Peyer's patch (tissue), 4 donors: ENCODE data around the gene ARL4D. TPM values are rescaled to one million over a fixed set of nuclear protein-coding genes. Genes with fewer than 3 reads are reported as not detected.

Experiments
- DNase-seq, 3 donors: peaks; one replicate each; pipeline ENCODE4 v3.0.0-alpha.2; 2017 to 2019
- H3K27ac ChIP-seq, 4 donors: fragments of 200-600 bp; sonication (generic); one replicate each; pipeline ENCODE4 v1.5.1; 2016 to 2019
- H3K27me3 ChIP-seq, 2 donors: fragments of 200-600 bp; sonication (generic); one replicate each; pipeline ENCODE4 v1.5.1; 2019
- H3K36me3 ChIP-seq, 3 donors: fragments of 200-600 bp; sonication (generic); one replicate each; pipeline ENCODE4 v1.5.1; 2016 to 2019
- H3K4me1 ChIP-seq, 4 donors: fragments of 200-600 bp; sonication (generic); one replicate each; pipeline ENCODE4 v1.5.1; 2016 to 2019
- H3K4me3 ChIP-seq, 4 donors: fragments of 200-600 bp; sonication (generic); 1 replicate in 3 of 4; 2 replicates in 1 of 4; pipeline ENCODE4 v1.5.1; 2016 to 2019; ENCODE audit warnings: mild to moderate bottlenecking in 1 of 4
- H3K9me3 ChIP-seq, 4 donors: fragments of 200-600 bp; sonication (generic); one replicate each; pipeline ENCODE4 v1.5.1; 2016 to 2019; ENCODE audit warnings: mild to moderate bottlenecking in 1 of 4
- POLR2A ChIP-seq, 2 donors: fragments of 450-650 bp; IDR thresholded peaks; one replicate each; pipeline ENCODE4 v1.5.1; 2017; ENCODE audit warnings: antibody characterized with exemption in 2 of 2, mild to moderate bottlenecking in 2 of 2, moderate library complexity in 2 of 2
- total RNA-seq, 4 donors: library from RNA; depleted of rRNA; stranded (reverse); fragments of >200 nt; gene quantifications; one replicate each; pipeline ENCODE4 v1.1.0, GENCODE V29; 2016
- TF ChIP-seq, protein P1 (sequence below), 6 experiments: fragments of 450-650 bp in 4 of 6; fragments of 200-600 bp in 2 of 6; sonication (generic) in 1 of 6; IDR thresholded peaks; one replicate each; pipeline ENCODE4 v1.5.1; 2017 to 2019; ENCODE audit warnings: antibody characterized with exemption in 6 of 6, mild to moderate bottlenecking in 3 of 6, moderate library complexity in 1 of 6

Gene ARL4D
- total RNA-seq, 4 donors from 2014 or later: 0.70 to 2.3 TPM; not detected in 2

GRCh38 chr17:43380307-43380706 is 18.5 kb upstream of the ARL4D start:
- peaks cover 0 to 5% (median 0%) of the 10 kb centered on the region in 4 donors for H3K4me1 ChIP-seq
- TF ChIP-seq, protein P1, sequence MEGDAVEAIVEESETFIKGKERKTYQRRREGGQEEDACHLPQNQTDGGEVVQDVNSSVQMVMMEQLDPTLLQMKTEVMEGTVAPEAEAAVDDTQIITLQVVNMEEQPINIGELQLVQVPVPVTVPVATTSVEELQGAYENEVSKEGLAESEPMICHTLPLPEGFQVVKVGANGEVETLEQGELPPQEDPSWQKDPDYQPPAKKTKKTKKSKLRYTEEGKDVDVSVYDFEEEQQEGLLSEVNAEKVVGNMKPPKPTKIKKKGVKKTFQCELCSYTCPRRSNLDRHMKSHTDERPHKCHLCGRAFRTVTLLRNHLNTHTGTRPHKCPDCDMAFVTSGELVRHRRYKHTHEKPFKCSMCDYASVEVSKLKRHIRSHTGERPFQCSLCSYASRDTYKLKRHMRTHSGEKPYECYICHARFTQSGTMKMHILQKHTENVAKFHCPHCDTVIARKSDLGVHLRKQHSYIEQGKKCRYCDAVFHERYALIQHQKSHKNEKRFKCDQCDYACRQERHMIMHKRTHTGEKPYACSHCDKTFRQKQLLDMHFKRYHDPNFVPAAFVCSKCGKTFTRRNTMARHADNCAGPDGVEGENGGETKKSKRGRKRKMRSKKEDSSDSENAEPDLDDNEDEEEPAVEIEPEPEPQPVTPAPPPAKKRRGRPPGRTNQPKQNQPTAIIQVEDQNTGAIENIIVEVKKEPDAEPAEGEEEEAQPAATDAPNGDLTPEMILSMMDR (IDR thresholded peaks at IDR 0.05): no peak
- no peak overlapping the region for H3K4me3 ChIP-seq
- H3K27ac ChIP-seq: no peak overlapping the region
- no peaks in the 10 kb centered on the region for H3K36me3 ChIP-seq
- H3K27me3 ChIP-seq: no peaks in the 10 kb centered on the region
- peaks cover 0 to 9% (median 3%) of the 10 kb centered on the region in 4 donors for H3K9me3 ChIP-seq
- no peak for DNase-seq

DNA sequence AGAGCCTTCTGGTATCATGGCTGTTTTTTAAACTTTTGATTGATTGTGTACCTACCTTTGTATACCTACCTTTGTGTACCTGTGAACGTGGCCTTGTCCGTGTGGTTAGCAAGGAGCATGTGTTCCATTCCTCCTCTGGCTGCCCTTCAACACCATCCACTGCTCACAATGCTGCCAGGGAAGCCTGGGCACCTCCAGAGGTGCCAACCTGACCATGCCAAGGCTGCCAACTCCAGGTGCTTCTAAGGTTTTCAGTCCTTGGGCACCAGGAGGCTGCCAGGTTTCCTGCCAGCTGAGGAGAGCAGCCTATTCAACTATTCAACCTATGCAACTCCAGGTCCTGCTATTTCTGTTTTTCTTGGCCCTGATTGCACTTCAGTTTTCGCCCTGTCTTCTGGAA is 17.6 kb upstream of the ARL4D start:
- Histone ChIP-seq H3K27me3 (no peaks in the 10 kb centered on the region), H3K36me3 (no peaks in the 10 kb centered on the region), H3K4me3 (no peak overlapping the region), H3K4me1 (peaks cover 0 to 5% (median 0%) of the 10 kb centered on the region in 4 donors), H3K27ac (no peak overlapping the region), H3K9me3 (peaks cover 0 to 9% (median 3%) of the 10 kb centered on the region in 4 donors)
- no peak for DNase-seq
- TF ChIP-seq, protein P1 (IDR thresholded peaks at IDR 0.05): no peak
- TF ChIP-seq POLR2A (IDR thresholded peaks at IDR 0.05): no peak

GRCh38 chr17:43381621-43382020 is 17.2 kb upstream of the ARL4D start:
- no peak for TF ChIP-seq POLR2A (IDR thresholded peaks at IDR 0.05)
- TF ChIP-seq, protein P1 (IDR thresholded peaks at IDR 0.05): no peak
- Histone ChIP-seq H3K9me3 (peaks cover 0 to 9% (median 3%) of the 10 kb centered on the region in 4 donors), H3K4me1 (peaks cover 0 to 5% (median 0%) of the 10 kb centered on the region in 4 donors), H3K27ac (no peak overlapping the region), H3K4me3 (no peak overlapping the region), H3K36me3 (no peaks in the 10 kb centered on the region), H3K27me3 (no peaks in the 10 kb centered on the region)
- no peak for DNase-seq

- H3K27me3 ChIP-seq: no peaks in the 10 kb centered on the region
- TF ChIP-seq, protein P1 (IDR thresholded peaks at IDR 0.05): no peak
- TF ChIP-seq POLR2A (IDR thresholded peaks at IDR 0.05): no peak
- DNase-seq: no peak
- H3K36me3 ChIP-seq: no peaks in the 10 kb centered on the region
- no peak overlapping the region for H3K27ac ChIP-seq
- H3K9me3 ChIP-seq: peaks cover 0 to 9% (median 3%) of the 10 kb centered on the region in 4 donors
- peaks cover 0 to 15% (median 3%) of the 10 kb centered on the region in 4 donors for H3K4me1 ChIP-seq
- H3K4me3 ChIP-seq: no peak overlapping the region
Observed at GRCh38 chr17:43382776-43383175, 16.0 kb upstream of the ARL4D start.

GRCh38 chr17:43383372-43383771 is 15.4 kb upstream of the ARL4D start:
- Histone ChIP-seq H3K4me3 (no peak overlapping the region), H3K9me3 (peaks cover 0 to 9% (median 3%) of the 10 kb centered on the region in 4 donors), H3K27ac (no peak overlapping the region), H3K36me3 (no peaks in the 10 kb centered on the region), H3K27me3 (no peaks in the 10 kb centered on the region), H3K4me1 (peaks cover 0 to 15% (median 3%) of the 10 kb centered on the region in 4 donors)
- no peak for DNase-seq
- no peak for TF ChIP-seq POLR2A (IDR thresholded peaks at IDR 0.05)
- TF ChIP-seq, protein P1 (IDR thresholded peaks at IDR 0.05): no peak
